Measurements from ENCODE around the gene LZTR1.

LZTR1 gene

GRCh38 chr22:20946080-20946986 is 35.8 kb upstream of the LZTR1 start:
- Histone ChIP-seq H3K27me3 (replicated peaks; ENCODE audit: insufficient read depth, low read length) (no peaks in the 10 kb centered on the region), H2AFZ (ENCODE audit: low read length) (no peak overlapping the region), H3K27ac (ENCODE audit: low read length) (no peak overlapping the region), H4K20me1 (ENCODE audit: insufficient read depth, low read length) (peaks cover 74% of the 10 kb centered on the region), H3K36me3 (replicated peaks; ENCODE audit: insufficient read depth, low read length) (peaks cover 9% of the 10 kb centered on the region; the same call in 1 of the 2 replicates), H3K4me2 (ENCODE audit: low read depth, low read length) (no peak overlapping the region), H3K9ac (ENCODE audit: low read length) (no peak overlapping the region), H3K9me2 (replicated peaks; ENCODE audit: insufficient read depth, low read length) (no peaks in the 10 kb centered on the region), H3F3A (ENCODE audit: insufficient read depth, low read length) (no peaks in the 10 kb centered on the region), H3K79me2 (ENCODE audit: low read length) (peaks cover 99% of the 10 kb centered on the region), H3K4me3 (ENCODE audit: low read length) (no peak overlapping the region), H3K4me1 (ENCODE audit: low read length) (no peaks in the 10 kb centered on the region), H3K9me3 (replicated peaks; ENCODE audit: insufficient read depth, low read length) (no peaks in the 10 kb centered on the region)
- DNase-seq, result no peak
- TF ChIP-seq EZH2 (optimal IDR thresholded peaks at IDR 0.05; ENCODE audit: low read depth, low read length) (no peak), EZH2phosphoT487 (IDR thresholded peaks at IDR 0.05; ENCODE audit: low read length) (no peak), CTCF (IDR thresholded peaks at IDR 0.05; ENCODE audit: low read length) (no peak)

GRCh38 chr22:20946991-20947390 is 35.1 kb upstream of the LZTR1 start:
- H3K9me3 ChIP-seq (replicated peaks; ENCODE audit: insufficient read depth, low read length), result no peaks in the 10 kb centered on the region
- no peak for TF ChIP-seq CTCF (IDR thresholded peaks at IDR 0.05; ENCODE audit: low read length)
- H3K36me3 ChIP-seq (replicated peaks; ENCODE audit: insufficient read depth, low read length), result peaks cover 9% of the 10 kb centered on the region; the same call in 1 of the 2 replicates
- no peak overlapping the region for H3K27ac ChIP-seq (ENCODE audit: low read length)
- H3K27me3 ChIP-seq (replicated peaks; ENCODE audit: insufficient read depth, low read length), result no peaks in the 10 kb centered on the region
- H3K4me3 ChIP-seq (ENCODE audit: low read length), result no peak overlapping the region
- H3F3A ChIP-seq (ENCODE audit: insufficient read depth, low read length), result no peaks in the 10 kb centered on the region
- peaks cover 70% of the 10 kb centered on the region for H4K20me1 ChIP-seq (ENCODE audit: insufficient read depth, low read length)
- no peaks in the 10 kb centered on the region for H3K4me1 ChIP-seq (ENCODE audit: low read length)
- no peak for DNase-seq
- no peaks in the 10 kb centered on the region for H3K9me2 ChIP-seq (replicated peaks; ENCODE audit: insufficient read depth, low read length)
- H2AFZ ChIP-seq (ENCODE audit: low read length), result no peak overlapping the region
- H3K9ac ChIP-seq (ENCODE audit: low read length), result no peak overlapping the region
- H3K79me2 ChIP-seq (ENCODE audit: low read length), result peaks cover 100% of the 10 kb centered on the region
- H3K4me2 ChIP-seq (ENCODE audit: low read depth, low read length), result no peak overlapping the region

GRCh38 chr22:20948450-20948849 is 33.6 kb upstream of the LZTR1 start:
- peaks cover 98% of the 10 kb centered on the region for H3K79me2 ChIP-seq (ENCODE audit: low read length)
- H3K4me3 ChIP-seq (ENCODE audit: low read length), result no peak overlapping the region
- H3K36me3 ChIP-seq (replicated peaks; ENCODE audit: insufficient read depth, low read length), result peaks cover 9% of the 10 kb centered on the region
- TF ChIP-seq EZH2phosphoT487 (IDR thresholded peaks at IDR 0.05; ENCODE audit: low read length) (no peak), EZH2 (optimal IDR thresholded peaks at IDR 0.05; ENCODE audit: low read depth, low read length) (no peak), CTCF (IDR thresholded peaks at IDR 0.05; ENCODE audit: low read length) (no peak)
- no peaks in the 10 kb centered on the region for H3K4me1 ChIP-seq (ENCODE audit: low read length)
- no peak overlapping the region for H3K27ac ChIP-seq (ENCODE audit: low read length)
- no peaks in the 10 kb centered on the region for H3F3A ChIP-seq (ENCODE audit: insufficient read depth, low read length)
- H3K9me2 ChIP-seq (replicated peaks; ENCODE audit: insufficient read depth, low read length), result no peaks in the 10 kb centered on the region
- no peak overlapping the region for H2AFZ ChIP-seq (ENCODE audit: low read length)
- no peak overlapping the region for H3K9ac ChIP-seq (ENCODE audit: low read length)
- no peaks in the 10 kb centered on the region for H3K9me3 ChIP-seq (replicated peaks; ENCODE audit: insufficient read depth, low read length)
- DNase-seq, result no peak
- no peaks in the 10 kb centered on the region for H3K27me3 ChIP-seq (replicated peaks; ENCODE audit: insufficient read depth, low read length)
- H3K4me2 ChIP-seq (ENCODE audit: low read depth, low read length), result no peak overlapping the region
- H4K20me1 ChIP-seq (ENCODE audit: insufficient read depth, low read length), result peaks cover 56% of the 10 kb centered on the region

Data from MM.1S (cell line).